MM.1S (cell line): ENCODE results near the gene TTC34.

ENCODE experiments used
- EZH2 ChIP-seq: fragments of 300-600 bp; sonication (generic); optimal IDR thresholded peaks from 2 replicates; pipeline ENCODE3; 2017; ENCODE audit warnings: low read depth, mild to moderate bottlenecking, antibody characterized with exemption, low read length, mixed read lengths
- EZH2phosphoT487 ChIP-seq: fragments of 300-600 bp; sonication (generic); IDR thresholded peaks from 2 replicates; pipeline ENCODE4 v1.6.1; 2018; ENCODE audit warnings: antibody characterized with exemption, low read length
- TF ChIP-seq, protein P1 (sequence below): fragments of 300-600 bp; sonication (generic); IDR thresholded peaks from 2 replicates; pipeline ENCODE4 v1.5.1; 2016; ENCODE audit warnings: antibody characterized with exemption, low read length, mixed read lengths

- TF ChIP-seq, protein P1, sequence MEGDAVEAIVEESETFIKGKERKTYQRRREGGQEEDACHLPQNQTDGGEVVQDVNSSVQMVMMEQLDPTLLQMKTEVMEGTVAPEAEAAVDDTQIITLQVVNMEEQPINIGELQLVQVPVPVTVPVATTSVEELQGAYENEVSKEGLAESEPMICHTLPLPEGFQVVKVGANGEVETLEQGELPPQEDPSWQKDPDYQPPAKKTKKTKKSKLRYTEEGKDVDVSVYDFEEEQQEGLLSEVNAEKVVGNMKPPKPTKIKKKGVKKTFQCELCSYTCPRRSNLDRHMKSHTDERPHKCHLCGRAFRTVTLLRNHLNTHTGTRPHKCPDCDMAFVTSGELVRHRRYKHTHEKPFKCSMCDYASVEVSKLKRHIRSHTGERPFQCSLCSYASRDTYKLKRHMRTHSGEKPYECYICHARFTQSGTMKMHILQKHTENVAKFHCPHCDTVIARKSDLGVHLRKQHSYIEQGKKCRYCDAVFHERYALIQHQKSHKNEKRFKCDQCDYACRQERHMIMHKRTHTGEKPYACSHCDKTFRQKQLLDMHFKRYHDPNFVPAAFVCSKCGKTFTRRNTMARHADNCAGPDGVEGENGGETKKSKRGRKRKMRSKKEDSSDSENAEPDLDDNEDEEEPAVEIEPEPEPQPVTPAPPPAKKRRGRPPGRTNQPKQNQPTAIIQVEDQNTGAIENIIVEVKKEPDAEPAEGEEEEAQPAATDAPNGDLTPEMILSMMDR, result no peak
- no peak for TF ChIP-seq EZH2
- no peak for TF ChIP-seq EZH2phosphoT487
Measured at GRCh38 chr1:2823921-2824610, 22.6 kb upstream of the TTC34 start.
